ENCODE measurements around the gene GLRA3. TPM values are rescaled to one million over a fixed set of nuclear protein-coding genes. Genes with fewer than 3 reads are reported as not detected.

Gene GLRA3
- total and polyA plus RNA-seq, 11 donors: 0.02 TPM; not detected in 10

- Histone ChIP-seq H3K4me1 (no peaks in the 10 kb centered on the region), H3K27ac (no peak overlapping the region), H3K9me3 (peaks cover 0 to 24% (median 9%) of the 10 kb centered on the region in 12 donors), H3K27me3 (no peaks in the 10 kb centered on the region), H3K4me3 (no peak overlapping the region), H3K36me3 (no peaks in the 10 kb centered on the region)
- ATAC-seq (no peak), DNase-seq (no peak)
- WGBS, 4 donors: 66 to 73% (median 67%) methylated on average over 2 of the region's 2 CpGs
- no peak for TF ChIP-seq CTCF (IDR thresholded peaks at IDR 0.05)
- no peak for TF ChIP-seq POLR2A (IDR thresholded peaks at IDR 0.05)
- intact Hi-C loops (cut with DNase I): no loop called here
These were observed 82.3 kb downstream of the GLRA3 start for GRCh38 chr4:174746710-174747109.

GRCh38 chr4:174742561-174742960 is 86.5 kb downstream of the GLRA3 start:
- no peak for DNase-seq
- H3K36me3 ChIP-seq: no peaks in the 10 kb centered on the region
- peaks cover 0 to 25% (median 9%) of the 10 kb centered on the region in 12 donors for H3K9me3 ChIP-seq
- TF ChIP-seq CTCF (IDR thresholded peaks at IDR 0.05) (no peak), POLR2A (IDR thresholded peaks at IDR 0.05) (no peak)
- ATAC-seq: no peak
- no peak overlapping the region for H3K27ac ChIP-seq
- intact Hi-C loops (cut with DNase I): no loop called here
- no peaks in the 10 kb centered on the region for H3K27me3 ChIP-seq
- H3K4me3 ChIP-seq: no peak overlapping the region
- no peaks in the 10 kb centered on the region for H3K4me1 ChIP-seq

- Histone ChIP-seq H3K27me3 (no peaks in the 10 kb centered on the region), H3K27ac (no peak overlapping the region), H3K4me3 (no peak overlapping the region), H3K9me3 (peaks cover 0 to 9% (median under 1%) of the 10 kb centered on the region in 12 donors), H3K4me1 (no peaks in the 10 kb centered on the region), H3K36me3 (no peaks in the 10 kb centered on the region)
- DNase-seq: no peak
- TF ChIP-seq CTCF (IDR thresholded peaks at IDR 0.05) (no peak), POLR2A (IDR thresholded peaks at IDR 0.05) (no peak)
- WGBS, 4 donors: 79 to 88% (median 83%) methylated on average over 3 of the region's 3 CpGs
- ATAC-seq: no peak
- intact Hi-C loops (cut with DNase I): no loop called here
These were observed 89.5 kb downstream of the GLRA3 start for GRCh38 chr4:174739576-174739975.

GRCh38 chr4:174734181-174734580 is 94.9 kb downstream of the GLRA3 start:
- Histone ChIP-seq H3K36me3 (no peaks in the 10 kb centered on the region), H3K27me3 (no peaks in the 10 kb centered on the region), H3K4me1 (no peaks in the 10 kb centered on the region), H3K27ac (no peak overlapping the region), H3K4me3 (no peak overlapping the region), H3K9me3 (peaks cover 0 to 2% (median 0%) of the 10 kb centered on the region in 12 donors)
- TF ChIP-seq CTCF (IDR thresholded peaks at IDR 0.05) (no peak), POLR2A (IDR thresholded peaks at IDR 0.05) (no peak)
- ATAC-seq: no peak
- intact Hi-C loops (cut with DNase I): no loop called here
- no peak for DNase-seq
- 78 to 90% (median 82%) methylated on average over 4 of the region's 4 CpGs for WGBS, 4 donors
